ENCODE results near the gene AGT. TPM values are rescaled to one million over a fixed set of nuclear protein-coding genes. Genes with fewer than 3 reads are reported as not detected.
"Not testable (repeated sequence)": the region's sequence is repeated elsewhere in the genome, so short reads cannot be mapped to it uniquely, and the experiment has no call there.

The AGT gene
- total RNA-seq, 2 donors from 2014 or later = 86.3 to 152 TPM

GRCh38 chr1:230701434-230701833, 12.5 kb downstream of the AGT start:
- Histone ChIP-seq H3K27ac (no peak overlapping the region), H3K4me3 (no peak overlapping the region), H3K4me1 (peaks cover 0 to 10% of the 10 kb centered on the region in 2 donors), H3K27me3 (no peaks in the 10 kb centered on the region), H3K9me3 (no peaks in the 10 kb centered on the region), H3K36me3 (peaks cover 13% of the 10 kb centered on the region)
- no peak for DNase-seq (ENCODE audit: low spot score)
- no peak for TF ChIP-seq CTCF (IDR thresholded peaks at IDR 0.05)

- no peaks in the 10 kb centered on the region for H3K27me3 ChIP-seq
- H3K4me3 ChIP-seq = no peak overlapping the region
- peaks cover 13% of the 10 kb centered on the region for H3K36me3 ChIP-seq
- TF ChIP-seq CTCF (IDR thresholded peaks at IDR 0.05) = no peak
- peaks cover 0 to 10% of the 10 kb centered on the region in 2 donors for H3K4me1 ChIP-seq
- no peak for DNase-seq (ENCODE audit: low spot score)
- H3K27ac ChIP-seq = no peak overlapping the region
- H3K9me3 ChIP-seq = no peaks in the 10 kb centered on the region
Observed at GRCh38 chr1:230700132-230700531, 13.8 kb downstream of the AGT start.

DNA sequence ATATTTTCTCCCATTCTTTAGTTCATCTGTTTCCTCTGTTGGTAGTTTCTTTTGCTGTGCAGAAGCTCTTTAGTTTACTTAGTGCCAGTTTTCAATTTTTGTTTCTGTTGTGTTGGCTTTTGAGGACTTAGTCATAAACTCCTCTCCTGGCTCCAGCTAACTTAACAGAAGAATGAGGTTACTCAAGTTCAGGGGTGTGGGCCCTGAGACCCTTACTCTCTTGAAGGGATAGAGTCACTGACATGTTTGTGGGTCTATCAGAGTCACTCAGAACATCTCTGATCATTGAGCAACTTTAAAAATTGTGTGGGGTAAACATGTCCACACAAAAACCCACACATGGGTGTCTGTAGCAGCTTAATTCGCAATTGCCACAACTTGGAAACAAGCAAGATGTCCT, 14.2 kb downstream of the AGT start:
- H3K4me3 ChIP-seq = no peak overlapping the region
- TF ChIP-seq CTCF (IDR thresholded peaks at IDR 0.05) = no peak
- peaks cover 0 to 10% of the 10 kb centered on the region in 2 donors for H3K4me1 ChIP-seq
- H3K27ac ChIP-seq = no peak overlapping the region
- peaks cover 13% of the 10 kb centered on the region for H3K36me3 ChIP-seq
- no peaks in the 10 kb centered on the region for H3K9me3 ChIP-seq
- DNase-seq (ENCODE audit: low spot score) = no peak
- no peaks in the 10 kb centered on the region for H3K27me3 ChIP-seq

- not testable (repeated sequence) for H3K9me3 ChIP-seq; H3K4me3 ChIP-seq; DNase-seq (ENCODE audit: low spot score); H3K27ac ChIP-seq; H3K4me1 ChIP-seq; H3K27me3 ChIP-seq
- peaks cover 15% of the 10 kb centered on the region for H3K36me3 ChIP-seq
Observed at GRCh38 chr1:230698964-230699363, 15.0 kb downstream of the AGT start.

DNA sequence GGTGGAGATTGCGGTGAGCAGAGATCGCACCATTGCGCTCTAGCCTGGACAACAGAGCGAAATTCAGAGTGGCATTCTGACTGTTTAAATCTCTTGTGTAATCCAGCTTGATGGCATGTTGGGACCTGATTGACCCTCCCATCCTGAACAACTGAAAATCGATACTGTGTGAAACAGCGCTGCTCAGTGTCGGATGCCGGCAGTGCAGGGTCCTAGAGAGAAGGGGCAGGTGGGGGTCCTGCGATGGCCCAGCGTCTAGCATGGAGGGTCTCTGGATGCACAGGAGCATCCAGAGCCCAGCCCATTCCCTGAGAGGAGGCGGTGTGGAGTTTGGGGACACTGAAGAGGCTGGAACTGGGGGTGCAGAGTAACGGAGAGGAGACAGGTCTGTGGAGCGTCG, 15.8 kb downstream of the AGT start:
- peaks cover 0 to 10% of the 10 kb centered on the region in 2 donors for H3K4me1 ChIP-seq
- no peaks in the 10 kb centered on the region for H3K27me3 ChIP-seq
- H3K36me3 ChIP-seq = peaks cover 16% of the 10 kb centered on the region
- H3K27ac ChIP-seq = no peak overlapping the region
- H3K4me3 ChIP-seq = no peak overlapping the region
- no peaks in the 10 kb centered on the region for H3K9me3 ChIP-seq
- no peak for TF ChIP-seq CTCF (IDR thresholded peaks at IDR 0.05)
- DNase-seq (ENCODE audit: low spot score) = no peak

- no peaks in the 10 kb centered on the region for H3K27me3 ChIP-seq
- no peaks in the 10 kb centered on the region for H3K9me3 ChIP-seq
- DNase-seq (ENCODE audit: low spot score) = no peak
- H3K36me3 ChIP-seq = peaks cover 22% of the 10 kb centered on the region
- H3K4me3 ChIP-seq = no peak overlapping the region
- TF ChIP-seq CTCF (IDR thresholded peaks at IDR 0.05) = no peak
- H3K4me1 ChIP-seq = peaks cover 0 to 10% of the 10 kb centered on the region in 2 donors
- no peak overlapping the region for H3K27ac ChIP-seq
Observed at GRCh38 chr1:230696722-230697437, 17.0 kb downstream of the AGT start.

Data from right atrium auricular region (tissue), 2 donors.